GM18873 (cell line): ENCODE data around the gene NAALADL2.
"Not testable (repeated sequence)": the region's sequence is repeated elsewhere in the genome, so short reads cannot be mapped to it uniquely, and the experiment has no call there.

Experiments used
- ATAC-seq: cut with Tn5 transposase; IDR thresholded peaks from one replicate; pipeline ENCODE4 v1.9.1; 2021; ENCODE audit warnings: mild to moderate bottlenecking, moderate library complexity, moderate number of reproducible peaks; ENCODE audit not compliant: unreplicated experiment, low FRiP score

The NAALADL2 gene

DNA sequence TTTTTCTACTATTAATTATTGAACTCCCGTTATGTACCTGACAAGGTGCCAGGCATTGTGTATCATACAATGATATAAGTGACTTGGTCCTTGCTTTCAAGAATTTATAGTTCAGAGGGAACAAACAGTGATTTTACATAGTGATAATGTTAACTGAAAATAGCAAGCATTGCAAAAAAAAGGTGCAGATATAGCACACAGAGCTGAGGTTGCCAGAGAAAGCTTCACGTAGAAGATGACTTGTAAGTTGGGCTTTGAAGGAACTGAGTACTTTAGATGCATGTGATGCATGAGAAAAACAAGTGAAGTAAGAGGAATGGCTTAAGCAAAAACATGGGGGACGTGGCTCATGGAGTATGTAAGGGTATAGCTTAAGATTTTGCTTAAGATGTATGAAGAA, 584.5 kb downstream of the NAALADL2 start:
- ATAC-seq, result no peak

DNA sequence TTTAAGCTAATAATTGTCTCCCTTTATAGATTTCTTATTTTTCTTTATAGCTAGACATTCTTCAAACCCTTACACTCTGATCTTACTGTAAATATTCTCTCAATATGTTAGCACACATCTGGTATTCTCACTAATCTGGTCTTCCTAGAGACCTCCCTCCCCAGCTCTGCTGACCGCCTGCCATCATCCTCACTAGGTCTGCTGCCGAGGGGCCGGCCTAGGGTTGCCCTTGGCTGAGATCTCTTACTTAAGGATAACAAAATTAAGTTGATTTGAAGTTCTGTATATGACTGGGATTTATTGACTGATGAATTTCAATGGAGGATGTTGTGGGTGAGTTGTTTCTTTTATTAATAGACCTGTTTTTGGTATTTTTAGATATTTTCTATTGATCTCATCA, 586.6 kb downstream of the NAALADL2 start:
- no peak for ATAC-seq

DNA sequence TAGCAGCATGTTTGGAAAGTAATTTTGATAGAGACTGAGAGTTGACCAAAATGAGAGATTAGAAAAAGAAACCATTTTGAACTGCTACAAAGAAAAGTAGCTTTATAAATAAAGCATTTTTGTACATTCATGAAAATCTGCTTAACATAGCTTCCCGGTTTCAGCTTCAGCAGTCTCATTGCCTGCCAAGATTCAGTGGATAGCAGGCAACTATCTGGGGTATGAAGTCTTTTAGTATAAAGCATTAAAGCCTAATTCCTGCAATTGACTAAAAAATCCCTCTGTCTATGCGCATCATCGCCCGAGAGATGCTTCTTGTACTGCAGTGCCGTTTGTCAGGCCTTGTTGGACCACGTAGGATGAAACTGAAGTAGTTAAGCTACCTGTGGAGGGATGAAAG, 588.4 kb downstream of the NAALADL2 start:
- ATAC-seq, result no peak

DNA sequence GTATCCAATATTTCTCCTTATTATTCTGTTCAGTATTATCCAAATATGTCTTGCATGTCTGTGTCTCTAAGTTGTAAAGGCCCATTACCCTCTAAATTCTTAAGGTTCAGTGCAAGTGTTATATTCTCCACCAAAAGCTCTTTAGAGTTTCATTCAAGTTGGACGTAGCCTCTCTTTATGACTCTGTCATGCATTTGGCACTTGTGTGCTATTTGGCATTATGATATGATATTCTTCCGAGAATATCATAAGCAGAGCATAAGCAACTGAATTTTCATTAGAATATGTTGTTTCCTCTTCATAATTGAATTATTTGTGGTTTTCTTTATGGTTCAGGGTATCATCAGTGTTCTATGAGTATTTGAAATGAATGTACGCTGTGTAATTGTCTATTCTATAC, 594.2 kb downstream of the NAALADL2 start:
- no peak for ATAC-seq

GRCh38 chr3:175456466-175456865, 597.3 kb downstream of the NAALADL2 start:
- no peak for ATAC-seq

DNA sequence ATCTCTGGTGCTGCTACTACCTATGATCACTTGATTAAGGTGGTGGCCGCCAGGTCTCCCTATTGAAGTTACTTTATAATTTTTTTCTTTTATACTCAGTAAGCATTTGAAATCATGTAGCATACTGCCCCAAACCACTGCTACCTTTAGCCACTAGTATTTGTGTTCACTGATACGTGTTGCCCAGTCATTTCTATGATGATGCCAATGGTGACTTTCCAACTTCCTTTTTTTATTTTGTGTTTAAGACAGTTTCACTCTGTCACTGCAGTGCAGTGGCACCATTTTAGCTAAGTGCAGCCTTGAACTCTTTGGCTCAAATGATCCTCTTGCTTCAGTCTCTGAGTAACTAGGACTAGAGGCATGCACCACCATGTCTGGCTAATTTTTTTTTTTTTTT, 598.2 kb downstream of the NAALADL2 start:
- ATAC-seq, result no peak

DNA sequence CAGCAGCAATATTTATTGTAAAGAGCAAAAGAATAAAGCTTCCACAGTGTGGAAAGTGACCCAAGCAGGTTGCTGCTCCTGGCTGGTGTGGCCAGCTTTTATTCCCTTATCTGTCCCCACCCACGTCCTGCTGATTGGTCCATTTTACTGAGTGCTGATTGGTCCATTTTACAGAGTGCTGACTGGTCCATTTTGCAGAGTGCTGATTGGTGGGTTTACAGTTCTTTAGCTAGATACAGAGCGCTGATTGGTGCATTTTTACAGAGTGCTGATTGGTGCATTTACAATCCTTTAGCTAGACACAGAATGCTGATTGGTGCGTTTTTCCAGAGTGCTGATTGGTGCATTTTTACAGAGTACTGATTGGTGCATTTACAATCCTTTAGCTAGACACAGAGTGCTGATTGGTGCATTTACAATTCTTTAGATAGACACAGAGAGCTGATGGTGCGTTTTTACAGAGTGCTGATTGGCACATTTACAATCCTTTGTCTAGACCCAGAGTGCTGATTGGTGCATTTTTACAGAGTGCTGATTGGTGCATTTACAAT, 601.8 kb downstream of the NAALADL2 start:
- ATAC-seq, result not testable (repeated sequence)

DNA sequence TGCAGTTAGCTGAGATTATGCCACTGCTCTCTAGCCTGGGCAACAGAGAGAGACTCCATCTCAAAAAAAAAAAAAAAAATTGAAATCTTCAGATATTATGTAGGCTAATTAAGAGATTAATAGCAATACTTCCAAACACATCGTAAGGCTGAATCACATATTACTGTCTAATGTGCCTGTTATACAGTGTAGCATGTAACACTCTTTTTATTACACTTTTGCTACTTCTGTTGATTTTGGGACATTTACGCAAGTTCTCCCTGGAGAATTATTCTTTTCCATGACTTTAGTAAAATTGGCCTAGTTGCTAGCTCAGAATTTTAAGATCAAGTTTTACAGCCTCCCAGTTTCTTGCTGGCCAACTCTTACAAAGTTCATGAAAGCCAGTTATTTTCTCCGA, 605.2 kb downstream of the NAALADL2 start:
- no peak for ATAC-seq

DNA sequence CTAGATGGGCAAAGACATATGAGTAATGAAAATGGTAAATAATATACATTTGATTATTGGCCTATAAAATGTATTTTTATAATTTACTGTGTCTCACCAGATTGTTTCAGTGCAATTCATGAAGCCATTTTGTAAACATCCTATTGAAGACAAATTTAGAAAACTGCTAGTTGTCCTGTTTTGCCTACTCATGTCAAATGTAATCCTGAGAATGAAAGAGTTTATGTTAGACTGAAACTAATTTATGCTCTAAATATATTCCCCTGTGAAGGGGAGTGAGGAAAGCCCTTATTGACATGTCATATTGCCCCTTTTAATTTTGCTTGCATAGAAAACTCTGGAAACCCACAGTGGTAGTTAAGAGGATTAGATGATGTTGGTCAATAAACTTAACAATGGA, 610.0 kb downstream of the NAALADL2 start:
- ATAC-seq, result no peak

- ATAC-seq, result no peak
Measured at GRCh38 chr3:175475765-175476164, 616.6 kb downstream of the NAALADL2 start.

DNA sequence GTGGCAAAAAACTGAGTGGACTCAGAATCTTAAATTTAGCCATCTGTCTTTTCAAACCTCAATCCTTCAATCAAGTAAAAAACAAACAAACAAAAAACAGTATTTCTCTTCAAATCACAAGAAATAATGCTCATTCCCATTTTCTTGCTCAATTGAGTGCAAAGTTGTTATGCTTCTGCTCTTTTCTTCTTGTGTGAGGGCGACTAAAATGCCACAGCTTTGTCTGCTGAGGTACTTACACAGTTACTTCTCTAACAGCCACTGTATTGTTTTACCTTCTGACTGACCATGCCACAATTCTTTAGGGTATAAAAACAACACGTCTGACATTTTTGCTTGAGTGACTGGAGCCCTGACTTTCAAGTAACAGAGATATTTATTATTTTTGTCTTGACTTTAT, 617.4 kb downstream of the NAALADL2 start:
- ATAC-seq, result no peak

GRCh38 chr3:175477651-175478224, 618.6 kb downstream of the NAALADL2 start:
- no peak for ATAC-seq

DNA sequence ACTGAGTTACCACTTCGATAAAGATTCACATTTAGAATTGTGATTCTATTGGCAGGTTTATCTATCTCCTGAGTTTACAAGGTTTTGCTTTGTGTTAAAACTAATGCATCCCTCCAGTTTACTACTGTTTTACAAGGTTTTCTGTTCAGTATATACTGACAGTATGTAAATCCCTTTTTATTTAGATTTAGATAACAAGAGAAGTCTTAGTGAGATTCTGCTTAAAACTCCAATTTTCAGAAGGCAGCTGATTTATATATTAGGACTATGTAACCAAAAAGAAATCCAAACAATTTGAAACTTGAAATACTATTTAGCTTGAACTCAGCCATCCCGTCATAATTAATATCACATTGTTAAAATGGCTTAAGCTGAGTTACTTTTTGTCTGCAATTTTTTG, 619.2 kb downstream of the NAALADL2 start:
- no peak for ATAC-seq

GRCh38 chr3:175479175-175479574, 620.0 kb downstream of the NAALADL2 start:
- ATAC-seq, result no peak

GRCh38 chr3:175479800-175480199, 620.7 kb downstream of the NAALADL2 start:
- ATAC-seq, result no peak

DNA sequence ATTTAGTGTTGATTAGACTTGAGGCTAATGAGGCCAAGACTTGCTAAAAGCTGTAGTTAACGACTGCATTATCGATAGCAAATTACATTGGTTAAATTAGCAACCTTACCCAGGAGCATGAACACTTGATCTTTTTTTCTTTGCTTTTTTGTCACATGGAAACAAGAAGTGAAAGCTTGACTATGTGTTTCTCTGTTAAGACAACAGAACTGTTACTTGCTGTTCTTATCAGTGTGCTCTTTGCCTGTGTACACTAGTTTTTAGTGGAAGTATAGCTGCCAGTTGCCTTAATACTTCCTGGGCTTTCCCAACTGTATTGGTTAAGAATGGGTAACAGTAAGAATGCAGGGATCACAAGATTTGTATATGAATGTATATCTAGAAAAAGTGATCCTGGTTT, 625.5 kb downstream of the NAALADL2 start:
- no peak for ATAC-seq

GRCh38 chr3:175485436-175485835, 626.3 kb downstream of the NAALADL2 start:
- ATAC-seq, result no peak

DNA sequence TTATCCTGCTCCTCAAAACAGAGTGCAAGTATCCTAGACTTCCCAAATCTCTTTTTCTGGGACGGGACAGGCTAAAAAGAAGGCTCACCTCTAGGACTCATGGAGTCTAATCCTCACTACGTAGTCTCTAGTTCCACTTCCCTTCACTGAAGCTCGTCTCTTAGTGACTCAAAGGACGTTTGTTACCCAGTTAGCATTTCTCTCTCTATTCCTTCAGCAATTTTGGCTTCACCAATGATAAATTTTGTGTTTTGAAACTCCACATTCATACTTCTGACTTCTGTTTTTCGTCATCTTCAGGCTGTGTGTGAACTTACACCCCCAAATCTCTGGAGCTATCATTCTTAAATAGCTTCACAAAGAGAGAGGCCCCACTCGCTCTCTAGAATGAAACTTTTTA, 627.1 kb downstream of the NAALADL2 start:
- ATAC-seq, result no peak

DNA sequence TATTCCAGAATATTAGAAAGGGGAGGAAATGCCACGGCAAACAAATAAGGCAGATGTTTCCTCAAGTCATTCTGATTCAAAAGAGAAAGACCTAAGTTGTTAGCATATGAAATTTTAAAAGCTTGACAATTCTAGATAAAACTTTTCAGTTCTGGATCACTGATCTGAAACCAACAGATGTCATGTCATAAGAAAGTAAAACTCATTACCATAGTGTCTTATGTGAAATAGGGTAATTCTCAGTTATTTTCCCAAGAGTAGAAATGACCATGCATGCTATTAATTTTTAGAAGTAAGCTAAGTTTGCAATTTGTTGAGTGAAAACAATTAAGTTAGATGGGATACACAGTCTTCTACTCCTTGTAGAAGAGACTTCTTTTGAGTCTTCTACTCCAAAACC, 630.3 kb downstream of the NAALADL2 start:
- no peak for ATAC-seq

GRCh38 chr3:175493301-175493700, 634.2 kb downstream of the NAALADL2 start:
- ATAC-seq, result no peak

- no peak for ATAC-seq
Measured at GRCh38 chr3:175495331-175495730, 636.2 kb downstream of the NAALADL2 start.

- ATAC-seq, result no peak
Measured at GRCh38 chr3:175502155-175502554, 643.0 kb downstream of the NAALADL2 start.
